Measurements from ENCODE around the gene CHCHD6. TPM values are rescaled to one million over a fixed set of nuclear protein-coding genes. Genes with fewer than 3 reads are reported as not detected.
"Not testable (repeated sequence)": the region's sequence is repeated elsewhere in the genome, so short reads cannot be mapped to it uniquely, and the experiment has no call there.

Gene CHCHD6
- total RNA-seq, 1 donor from 2014 or later = 30.2 TPM

- Mint-ChIP-seq H3K4me3 (ENCODE audit: low read depth) (no peak overlapping the region), H3K27me3 (no peaks in the 10 kb centered on the region), H3K9me3 (ENCODE audit: low read depth) (peaks cover 20% of the 10 kb centered on the region), H3K27ac (no peak overlapping the region), H3K36me3 (ENCODE audit: insufficient read depth) (peaks cover 23% of the 10 kb centered on the region), H3K4me1 (ENCODE audit: low read depth) (peaks cover 3% of the 10 kb centered on the region)
- no peak for TF ChIP-seq CTCF (IDR thresholded peaks at IDR 0.05; ENCODE audit: unreplicated experiment)
- no peak for DNase-seq (ENCODE audit: low spot score, unreplicated experiment)
These were observed 94.5 kb downstream of the CHCHD6 start for GRCh38 chr3:126798521-126798920.

- Mint-ChIP-seq H3K27ac (no peak overlapping the region), H3K4me3 (ENCODE audit: low read depth) (no peak overlapping the region), H3K36me3 (ENCODE audit: insufficient read depth) (peaks cover 23% of the 10 kb centered on the region), H3K9me3 (ENCODE audit: low read depth) (peaks cover 16% of the 10 kb centered on the region), H3K4me1 (ENCODE audit: low read depth) (peaks cover 3% of the 10 kb centered on the region), H3K27me3 (no peaks in the 10 kb centered on the region)
- no peak for DNase-seq (ENCODE audit: low spot score, unreplicated experiment)
- TF ChIP-seq CTCF (IDR thresholded peaks at IDR 0.05; ENCODE audit: unreplicated experiment) = no peak
These were observed 95.1 kb downstream of the CHCHD6 start for GRCh38 chr3:126799099-126799498.

GRCh38 chr3:126801312-126801711, 97.3 kb downstream of the CHCHD6 start:
- Mint-ChIP-seq H3K9me3 (ENCODE audit: low read depth) (peaks cover 16% of the 10 kb centered on the region), H3K36me3 (ENCODE audit: insufficient read depth) (peaks cover 23% of the 10 kb centered on the region)
- not testable (repeated sequence) for H3K27ac Mint-ChIP-seq; H3K27me3 Mint-ChIP-seq; H3K4me1 Mint-ChIP-seq (ENCODE audit: low read depth); DNase-seq (ENCODE audit: low spot score, unreplicated experiment); H3K4me3 Mint-ChIP-seq (ENCODE audit: low read depth)

GRCh38 chr3:126807795-126808194, 103.8 kb downstream of the CHCHD6 start:
- no peak for DNase-seq (ENCODE audit: low spot score, unreplicated experiment)

GRCh38 chr3:126811530-126811929, 107.5 kb downstream of the CHCHD6 start:
- Mint-ChIP-seq H3K4me1 (ENCODE audit: low read depth) (peaks cover 3% of the 10 kb centered on the region), H3K36me3 (ENCODE audit: insufficient read depth) (no peaks in the 10 kb centered on the region), H3K4me3 (ENCODE audit: low read depth) (no peak overlapping the region), H3K27me3 (no peaks in the 10 kb centered on the region), H3K27ac (no peak overlapping the region), H3K9me3 (ENCODE audit: low read depth) (no peaks in the 10 kb centered on the region)
- TF ChIP-seq CTCF (IDR thresholded peaks at IDR 0.05; ENCODE audit: unreplicated experiment) = no peak
- no peak for DNase-seq (ENCODE audit: low spot score, unreplicated experiment)

More at GRCh38 chr3:126807795-126808194, 103.8 kb downstream of the CHCHD6 start:
- Mint-ChIP-seq H3K4me3 (ENCODE audit: low read depth) (no peak overlapping the region), H3K9me3 (ENCODE audit: low read depth) (no peaks in the 10 kb centered on the region), H3K27ac (no peak overlapping the region), H3K36me3 (ENCODE audit: insufficient read depth) (no peaks in the 10 kb centered on the region), H3K4me1 (ENCODE audit: low read depth) (peaks cover 3% of the 10 kb centered on the region), H3K27me3 (no peaks in the 10 kb centered on the region)
- TF ChIP-seq CTCF (IDR thresholded peaks at IDR 0.05; ENCODE audit: unreplicated experiment) = no peak

- Mint-ChIP-seq H3K27ac (no peak overlapping the region), H3K4me1 (ENCODE audit: low read depth) (no peaks in the 10 kb centered on the region), H3K9me3 (ENCODE audit: low read depth) (no peaks in the 10 kb centered on the region), H3K36me3 (ENCODE audit: insufficient read depth) (no peaks in the 10 kb centered on the region), H3K27me3 (no peaks in the 10 kb centered on the region), H3K4me3 (ENCODE audit: low read depth) (no peak overlapping the region)
- TF ChIP-seq CTCF (IDR thresholded peaks at IDR 0.05; ENCODE audit: unreplicated experiment) = no peak
- DNase-seq (ENCODE audit: low spot score, unreplicated experiment) = no peak
These were observed 112.3 kb downstream of the CHCHD6 start for GRCh38 chr3:126816298-126816697.
